Ascending aorta (tissue), 2 donors: Measurements from ENCODE around the gene PHF2. TPM values are rescaled to one million over a fixed set of nuclear protein-coding genes. Genes with fewer than 3 reads are reported as not detected.

Experiments used
- DNase-seq, 2 donors: peaks; one replicate each; pipeline ENCODE4 v3.0.0-alpha.2; 2019; ENCODE audit warnings: low spot score in 2 of 2
- H3K27ac ChIP-seq, 2 donors: fragments of 200-600 bp; sonication (generic); one replicate each; pipeline ENCODE4 v1.5.1; 2016 to 2017; ENCODE audit warnings: mild to moderate bottlenecking in 1 of 2
- H3K27me3 ChIP-seq: fragments of 200-600 bp; sonication (generic); one replicate; pipeline ENCODE4 v1.5.1; 2017
- H3K36me3 ChIP-seq, 2 donors: fragments of 200-600 bp; sonication (generic); one replicate each; pipeline ENCODE4 v1.5.1; 2016
- H3K4me1 ChIP-seq, 2 donors: fragments of 200-600 bp; sonication (generic); one replicate each; pipeline ENCODE4 v1.5.1; 2016 to 2017; ENCODE audit warnings: mild to moderate bottlenecking in 1 of 2
- H3K4me3 ChIP-seq, 2 donors: fragments of 200-600 bp; sonication (generic); one replicate each; pipeline ENCODE4 v1.5.1; 2016 to 2017; ENCODE audit warnings: mild to moderate bottlenecking in 1 of 2
- H3K9me3 ChIP-seq, 2 donors: fragments of 200-600 bp; sonication (generic); one replicate each; pipeline ENCODE4 v1.5.1; 2016
- intact Hi-C: fragments of 100-400 bp; cut with DNase I; formaldehyde crosslinking; loops from one replicate; pipeline ENCODE4 v1.15.1; 2023
- total RNA-seq: library from RNA; depleted of rRNA; stranded (reverse); fragments of >200 nt; gene quantifications from one replicate; pipeline ENCODE4 v1.1.0, GENCODE V29; 2016
- TF ChIP-seq, protein P1 (sequence below), 3 experiments: fragments of 200-600 bp in 2 of 3; fragments of 450-650 bp in 1 of 3; sonication (generic) in 2 of 3; IDR thresholded peaks; one replicate each; pipeline ENCODE4 v1.5.1; 2016 to 2019; ENCODE audit warnings: antibody characterized with exemption in 3 of 3, mild to moderate bottlenecking in 1 of 3, moderate library complexity in 1 of 3

PHF2 gene
- total RNA-seq, 1 donor from 2014 or later, result 45.1 TPM

DNA sequence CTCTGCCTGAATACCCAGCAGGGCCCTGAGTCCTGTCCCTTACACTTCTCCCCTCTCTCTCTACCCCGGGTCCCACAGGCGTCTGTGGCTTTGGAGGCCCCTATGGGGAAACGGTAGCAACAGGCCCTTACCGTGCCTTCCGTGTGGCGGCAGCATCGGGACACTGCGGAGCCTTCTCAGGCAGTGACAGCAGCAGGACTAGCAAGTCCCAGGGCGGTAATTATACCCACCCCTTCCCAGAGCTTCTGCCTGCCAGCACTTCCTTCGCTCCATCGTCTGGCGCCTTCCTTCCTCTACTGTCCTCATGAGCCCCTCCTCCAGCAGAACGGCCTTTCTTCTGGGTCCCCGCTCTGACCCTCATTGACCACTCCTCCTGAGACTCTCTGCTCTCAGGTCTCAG, 17.9 kb upstream of the PHF2 start:
- TF ChIP-seq, protein P1, sequence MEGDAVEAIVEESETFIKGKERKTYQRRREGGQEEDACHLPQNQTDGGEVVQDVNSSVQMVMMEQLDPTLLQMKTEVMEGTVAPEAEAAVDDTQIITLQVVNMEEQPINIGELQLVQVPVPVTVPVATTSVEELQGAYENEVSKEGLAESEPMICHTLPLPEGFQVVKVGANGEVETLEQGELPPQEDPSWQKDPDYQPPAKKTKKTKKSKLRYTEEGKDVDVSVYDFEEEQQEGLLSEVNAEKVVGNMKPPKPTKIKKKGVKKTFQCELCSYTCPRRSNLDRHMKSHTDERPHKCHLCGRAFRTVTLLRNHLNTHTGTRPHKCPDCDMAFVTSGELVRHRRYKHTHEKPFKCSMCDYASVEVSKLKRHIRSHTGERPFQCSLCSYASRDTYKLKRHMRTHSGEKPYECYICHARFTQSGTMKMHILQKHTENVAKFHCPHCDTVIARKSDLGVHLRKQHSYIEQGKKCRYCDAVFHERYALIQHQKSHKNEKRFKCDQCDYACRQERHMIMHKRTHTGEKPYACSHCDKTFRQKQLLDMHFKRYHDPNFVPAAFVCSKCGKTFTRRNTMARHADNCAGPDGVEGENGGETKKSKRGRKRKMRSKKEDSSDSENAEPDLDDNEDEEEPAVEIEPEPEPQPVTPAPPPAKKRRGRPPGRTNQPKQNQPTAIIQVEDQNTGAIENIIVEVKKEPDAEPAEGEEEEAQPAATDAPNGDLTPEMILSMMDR (IDR thresholded peaks at IDR 0.05), result no peak
- no peaks in the 10 kb centered on the region for H3K27me3 ChIP-seq
- intact Hi-C loops, result no loop called here
- H3K4me1 ChIP-seq, result no peaks in the 10 kb centered on the region
- no peaks in the 10 kb centered on the region for H3K9me3 ChIP-seq
- H3K27ac ChIP-seq, result no peak overlapping the region
- H3K4me3 ChIP-seq, result no peak overlapping the region
- peaks cover 63 to 74% of the 10 kb centered on the region in 2 donors for H3K36me3 ChIP-seq
- DNase-seq, result no peak

DNA sequence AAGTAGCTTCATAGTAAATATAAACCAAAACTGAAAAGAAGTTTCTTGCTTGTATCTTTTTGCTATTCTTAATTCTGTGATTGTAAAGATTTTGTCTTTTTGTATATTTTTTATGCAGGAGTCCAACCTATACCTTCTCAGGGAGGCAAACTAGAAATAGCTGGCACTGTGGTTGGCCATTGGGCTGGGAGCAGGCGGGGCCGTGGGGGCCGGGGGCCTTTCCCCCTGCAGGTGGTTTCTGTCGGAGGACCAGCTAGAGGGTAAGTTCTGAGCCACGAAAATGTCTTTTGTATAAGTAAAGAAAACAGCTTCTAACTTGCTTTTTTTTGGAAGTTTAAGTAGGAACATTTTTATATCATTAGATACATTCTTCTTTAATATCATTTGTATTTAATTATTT, 15.4 kb upstream of the PHF2 start:
- TF ChIP-seq, protein P1 (IDR thresholded peaks at IDR 0.05), result no peak
- H3K9me3 ChIP-seq, result no peaks in the 10 kb centered on the region
- no peak overlapping the region for H3K27ac ChIP-seq
- DNase-seq, result no peak
- intact Hi-C loops, result loop anchor here (10.0 kb wide), 1 partner anchor 426 kb away; the partner anchor contains the start of gene NINJ1
- H3K27me3 ChIP-seq, result no peaks in the 10 kb centered on the region
- H3K4me1 ChIP-seq, result no peaks in the 10 kb centered on the region
- H3K36me3 ChIP-seq, result peaks cover 64 to 73% of the 10 kb centered on the region in 2 donors
- H3K4me3 ChIP-seq, result no peak overlapping the region

DNA sequence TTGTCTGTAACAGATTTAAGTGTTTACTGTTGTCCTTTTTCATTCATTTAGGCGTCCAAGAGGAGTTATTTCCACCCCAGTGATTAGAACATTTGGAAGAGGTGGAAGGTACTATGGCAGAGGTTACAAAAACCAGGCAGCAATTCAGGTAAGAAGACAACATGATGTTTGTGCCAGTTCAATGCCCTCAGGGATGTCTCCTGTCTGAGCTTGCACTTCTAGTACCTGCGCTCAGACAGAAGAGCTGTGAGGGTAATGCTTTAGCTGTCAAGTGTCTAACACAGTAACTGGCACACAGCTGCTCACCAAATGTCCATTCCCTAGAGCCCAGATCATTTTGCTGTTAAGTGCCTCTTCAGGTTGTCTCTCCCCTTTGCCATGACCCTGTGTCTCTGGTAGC, 14.2 kb upstream of the PHF2 start:
- Histone ChIP-seq H3K36me3 (peaks cover 63 to 64% of the 10 kb centered on the region in 2 donors), H3K27ac (no peak overlapping the region), H3K4me3 (no peak overlapping the region), H3K9me3 (no peaks in the 10 kb centered on the region), H3K27me3 (no peaks in the 10 kb centered on the region), H3K4me1 (peaks cover under 1 to 3% of the 10 kb centered on the region in 2 donors)
- intact Hi-C loops, result loop anchor here (10.0 kb wide), 1 partner anchor 427 kb away; the partner anchor contains the start of gene NINJ1
- DNase-seq, result no peak
- TF ChIP-seq, protein P1 (IDR thresholded peaks at IDR 0.05), result no peak

DNA sequence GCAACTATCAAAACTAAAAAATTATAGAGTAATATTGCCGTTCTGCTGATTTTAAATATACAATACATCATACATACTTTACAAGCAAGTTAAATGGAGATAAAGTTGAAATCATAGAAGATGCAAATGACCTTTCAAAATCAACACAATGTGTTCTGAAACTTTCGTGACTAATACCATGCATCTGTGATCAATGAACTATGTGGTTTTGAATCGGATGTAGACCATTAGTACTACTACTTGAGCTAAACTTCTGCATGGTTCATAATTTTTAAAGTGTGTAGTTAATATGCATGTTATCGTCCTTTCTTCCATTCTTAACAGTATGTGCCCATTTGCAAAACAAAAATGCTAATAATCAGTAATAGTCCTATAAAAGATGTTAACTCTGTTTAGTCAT, 11.3 kb upstream of the PHF2 start:
- Histone ChIP-seq H3K4me1 (peaks cover 6 to 10% of the 10 kb centered on the region in 2 donors), H3K36me3 (peaks cover 38% of the 10 kb centered on the region in 2 donors), H3K27ac (no peak overlapping the region), H3K9me3 (no peaks in the 10 kb centered on the region), H3K27me3 (no peaks in the 10 kb centered on the region), H3K4me3 (no peak overlapping the region)
- intact Hi-C loops, result loop anchor here (5.0 to 10.0 kb wide), 2 partner anchors 430 to 468 kb away; partner anchors contain the start of genes CARD19 and NINJ1
- TF ChIP-seq, protein P1 (IDR thresholded peaks at IDR 0.05), result no peak
- no peak for DNase-seq

DNA sequence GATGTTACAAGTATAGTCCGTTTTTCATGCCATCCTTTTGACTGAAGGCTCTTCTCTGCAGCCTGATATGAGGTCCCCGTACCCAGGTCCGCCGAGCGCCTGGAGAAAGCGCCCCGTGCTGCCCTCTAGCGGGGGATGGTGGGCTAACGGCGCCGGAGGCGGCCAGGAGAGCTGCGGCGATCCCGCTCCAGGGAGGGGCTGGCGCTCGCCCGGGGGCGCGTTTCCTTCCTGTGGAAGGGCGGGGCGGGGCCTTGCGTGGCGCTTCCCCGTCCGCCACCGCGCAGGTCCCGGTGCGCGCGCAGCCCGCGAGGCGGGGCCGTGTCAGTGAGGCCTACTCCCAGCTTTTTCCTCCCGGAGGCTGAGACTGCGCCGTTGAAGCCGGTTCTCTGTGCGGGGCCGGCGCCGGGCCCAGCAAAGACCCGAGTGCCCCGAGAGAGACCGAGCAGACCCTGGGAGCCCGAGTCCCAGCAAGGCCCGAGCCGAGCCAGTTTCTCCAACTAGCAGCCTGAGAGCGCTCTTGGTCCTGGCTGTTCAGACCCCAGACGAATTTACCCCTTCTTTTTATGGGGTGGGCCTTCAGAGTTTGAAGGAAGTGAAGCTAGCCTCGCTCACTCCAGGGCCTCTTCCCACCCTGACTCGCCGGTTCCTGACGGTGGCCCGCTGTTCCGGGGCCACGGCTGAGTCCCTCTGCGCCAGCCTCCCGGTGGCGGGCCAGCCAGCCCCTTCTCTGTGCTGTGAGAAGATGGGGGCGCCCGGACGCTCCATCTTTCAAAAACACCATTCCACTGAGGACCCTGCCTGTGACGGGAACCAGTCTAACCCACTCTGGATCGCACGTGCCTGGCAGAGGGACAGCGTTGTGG, 9.7 kb upstream of the PHF2 start:
- TF ChIP-seq, protein P1 (IDR thresholded peaks at IDR 0.05), result peak; percentile 92 to 98 (median 96)
- H3K27me3 ChIP-seq, result no peaks in the 10 kb centered on the region
- peaks cover 6 to 10% of the 10 kb centered on the region in 2 donors for H3K4me1 ChIP-seq
- H3K36me3 ChIP-seq, result peaks cover 26 to 30% of the 10 kb centered on the region in 2 donors
- H3K27ac ChIP-seq, result peak overlapping the region; percentile 93 to 99
- intact Hi-C loops, result loop anchor here (1.0 to 10.0 kb wide), 4 partner anchors 10 to 469 kb away; partner anchors contain the start of genes CARD19, FAM120A, NINJ1 and PHF2
- peak; percentile 86 to 99 for DNase-seq
- H3K9me3 ChIP-seq, result no peaks in the 10 kb centered on the region
- H3K4me3 ChIP-seq, result peak overlapping the region; percentile 69 to 91
